Activated B cell treated with CpG ODN at 0.5 μM for 24 hours (primary cell): ENCODE data around the gene TMPRSS2. TPM values are rescaled to one million over a fixed set of nuclear protein-coding genes. Genes with fewer than 3 reads are reported as not detected.

ENCODE experiments used
- ATAC-seq: fragments of 200-7000 bp; cut with Tn5 transposase; one replicate; pipeline ENCODE4 v1.10.0; 2021; ENCODE audit warnings: low read depth, mild to moderate bottlenecking, moderate library complexity
- CTCF ChIA-PET: fragments of 350-600 bp; sonication (Branson Sonifier 250); formaldehyde crosslinking; loops from one replicate; lab custom pipeline; 2021; ENCODE audit warnings: antibody characterized with exemption; lab: Charles Lee
- POLR2A ChIA-PET: fragments of 350-600 bp; sonication (Branson Sonifier 250); formaldehyde crosslinking; loops from one replicate; lab custom pipeline; 2021; ENCODE audit warnings: antibody characterized with exemption; lab: Charles Lee
- DNase-seq: peaks from one replicate; pipeline ENCODE4 v3.0.0; 2022
- H3K27ac Mint-ChIP-seq: one replicate; pipeline ENCODE4 v1.8.0; 2020; ENCODE audit warnings: mixed read lengths
- H3K27me3 Mint-ChIP-seq: one replicate; pipeline ENCODE4 v1.8.0; 2021; ENCODE audit warnings: mixed read lengths
- H3K36me3 Mint-ChIP-seq: one replicate; pipeline ENCODE4 v1.8.0; 2021; ENCODE audit warnings: low read depth, mixed read lengths
- H3K4me1 Mint-ChIP-seq: one replicate; pipeline ENCODE4 v1.8.0; 2021; ENCODE audit warnings: mixed read lengths
- H3K4me3 Mint-ChIP-seq: one replicate; pipeline ENCODE4 v1.8.0; 2020; ENCODE audit warnings: mild to moderate bottlenecking, mixed read lengths
- H3K9me3 Mint-ChIP-seq: one replicate; pipeline ENCODE4 v1.8.0; 2020; ENCODE audit warnings: mixed read lengths
- intact Hi-C: fragments of 100-400 bp; cut with micrococcal nuclease; formaldehyde crosslinking; loops from one replicate; pipeline ENCODE4 v1.15.1; 2024
- total RNA-seq: library from RNA; stranded (reverse); gene quantifications from 2 replicates; pipeline ENCODE4 v1.2.3, GENCODE V29; 2022
- TF ChIP-seq, protein P1 (sequence below): fragments of 200-600 bp; IDR thresholded peaks from one replicate; pipeline ENCODE4 v1.8.0; 2022; ENCODE audit warnings: antibody characterized with exemption, mild to moderate bottlenecking

The TMPRSS2 gene
- total RNA-seq, 1 donor from 2014 or later, result not detected

DNA sequence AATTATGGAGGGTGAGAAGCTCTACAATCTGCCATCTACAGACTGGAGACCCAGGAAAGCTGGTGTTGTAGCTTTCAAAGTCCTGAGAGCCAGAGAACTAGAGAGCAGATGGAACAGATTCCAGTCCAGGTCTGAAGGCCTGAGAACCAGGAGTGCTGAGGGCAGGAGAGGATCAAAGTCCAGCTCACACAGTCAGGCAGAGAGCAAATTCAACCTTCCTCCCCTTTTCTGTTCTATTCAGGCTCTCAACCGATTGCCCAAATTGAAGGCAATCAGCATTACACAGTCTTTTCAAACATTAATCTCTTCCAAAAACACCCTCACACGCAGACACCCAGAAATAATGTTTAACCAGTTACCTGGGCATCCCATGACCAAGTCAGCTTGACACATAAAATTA, 2.5 kb upstream of the TMPRSS2 start:
- H3K4me3 Mint-ChIP-seq, result no peak overlapping the region
- peaks cover 36% of the 10 kb centered on the region for H3K27me3 Mint-ChIP-seq
- TF ChIP-seq, protein P1, sequence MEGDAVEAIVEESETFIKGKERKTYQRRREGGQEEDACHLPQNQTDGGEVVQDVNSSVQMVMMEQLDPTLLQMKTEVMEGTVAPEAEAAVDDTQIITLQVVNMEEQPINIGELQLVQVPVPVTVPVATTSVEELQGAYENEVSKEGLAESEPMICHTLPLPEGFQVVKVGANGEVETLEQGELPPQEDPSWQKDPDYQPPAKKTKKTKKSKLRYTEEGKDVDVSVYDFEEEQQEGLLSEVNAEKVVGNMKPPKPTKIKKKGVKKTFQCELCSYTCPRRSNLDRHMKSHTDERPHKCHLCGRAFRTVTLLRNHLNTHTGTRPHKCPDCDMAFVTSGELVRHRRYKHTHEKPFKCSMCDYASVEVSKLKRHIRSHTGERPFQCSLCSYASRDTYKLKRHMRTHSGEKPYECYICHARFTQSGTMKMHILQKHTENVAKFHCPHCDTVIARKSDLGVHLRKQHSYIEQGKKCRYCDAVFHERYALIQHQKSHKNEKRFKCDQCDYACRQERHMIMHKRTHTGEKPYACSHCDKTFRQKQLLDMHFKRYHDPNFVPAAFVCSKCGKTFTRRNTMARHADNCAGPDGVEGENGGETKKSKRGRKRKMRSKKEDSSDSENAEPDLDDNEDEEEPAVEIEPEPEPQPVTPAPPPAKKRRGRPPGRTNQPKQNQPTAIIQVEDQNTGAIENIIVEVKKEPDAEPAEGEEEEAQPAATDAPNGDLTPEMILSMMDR, result no peak
- ATAC-seq (no peak), DNase-seq (no peak)
- no peaks in the 10 kb centered on the region for H3K4me1 Mint-ChIP-seq
- H3K9me3 Mint-ChIP-seq, result no peaks in the 10 kb centered on the region
- ChIA-PET CTCF (no interaction called here), POLR2A (no interaction called here)
- no peak overlapping the region for H3K27ac Mint-ChIP-seq
- no peaks in the 10 kb centered on the region for H3K36me3 Mint-ChIP-seq
- intact Hi-C loops, result no loop called here

DNA sequence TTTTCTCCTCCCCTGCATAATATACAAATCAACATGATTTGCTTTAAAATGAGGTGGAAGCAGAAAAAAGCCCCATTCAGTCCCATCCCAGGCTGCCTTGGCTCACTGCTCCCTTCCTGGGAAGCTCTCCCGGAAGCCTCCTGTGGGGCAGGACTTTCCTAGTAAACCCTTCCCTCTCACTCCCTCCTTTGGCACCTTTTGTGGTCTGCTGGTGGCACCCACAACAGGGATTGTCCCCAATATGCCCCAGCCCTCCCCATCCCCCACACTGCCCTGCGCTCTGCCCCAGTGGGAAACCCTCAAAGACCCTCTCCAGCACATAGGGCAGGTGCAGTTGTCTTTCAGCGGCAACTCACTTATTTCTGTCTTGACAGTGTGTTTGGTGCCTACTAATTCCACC, 1.8 kb upstream of the TMPRSS2 start:
- Mint-ChIP-seq H3K36me3 (no peaks in the 10 kb centered on the region), H3K4me3 (no peak overlapping the region), H3K9me3 (no peaks in the 10 kb centered on the region), H3K27ac (no peak overlapping the region), H3K4me1 (no peaks in the 10 kb centered on the region), H3K27me3 (peaks cover 43% of the 10 kb centered on the region)
- intact Hi-C loops, result no loop called here
- POLR2A ChIA-PET, result no interaction called here
- no peak for DNase-seq
- CTCF ChIA-PET, result no interaction called here
- ATAC-seq, result no peak
- TF ChIP-seq, protein P1, result no peak

DNA sequence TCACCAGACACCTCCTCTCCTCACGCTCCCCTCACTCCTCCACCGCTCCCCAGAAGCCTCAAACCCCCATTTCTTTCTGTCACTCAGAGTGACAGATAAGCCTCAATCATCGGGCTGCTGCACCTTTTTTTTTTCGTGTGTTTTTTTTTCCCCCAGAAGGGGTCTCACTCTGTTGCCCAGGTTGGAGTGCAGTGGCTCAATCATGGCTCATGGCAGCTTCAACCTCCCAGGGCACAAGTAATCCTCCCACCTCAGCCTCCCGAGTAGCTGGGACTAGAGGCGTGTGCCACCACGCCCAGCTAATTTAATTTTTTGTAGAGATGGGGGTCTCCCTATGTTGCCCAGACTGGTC, 1.2 kb upstream of the TMPRSS2 start:
- Mint-ChIP-seq H3K9me3 (no peaks in the 10 kb centered on the region), H3K36me3 (no peaks in the 10 kb centered on the region), H3K4me1 (no peaks in the 10 kb centered on the region), H3K4me3 (no peak overlapping the region), H3K27ac (no peak overlapping the region), H3K27me3 (peaks cover 48% of the 10 kb centered on the region)
- ChIA-PET POLR2A (no interaction called here), CTCF (no interaction called here)
- no peak for DNase-seq
- intact Hi-C loops, result no loop called here
- ATAC-seq, result no peak
- TF ChIP-seq, protein P1, result no peak

DNA sequence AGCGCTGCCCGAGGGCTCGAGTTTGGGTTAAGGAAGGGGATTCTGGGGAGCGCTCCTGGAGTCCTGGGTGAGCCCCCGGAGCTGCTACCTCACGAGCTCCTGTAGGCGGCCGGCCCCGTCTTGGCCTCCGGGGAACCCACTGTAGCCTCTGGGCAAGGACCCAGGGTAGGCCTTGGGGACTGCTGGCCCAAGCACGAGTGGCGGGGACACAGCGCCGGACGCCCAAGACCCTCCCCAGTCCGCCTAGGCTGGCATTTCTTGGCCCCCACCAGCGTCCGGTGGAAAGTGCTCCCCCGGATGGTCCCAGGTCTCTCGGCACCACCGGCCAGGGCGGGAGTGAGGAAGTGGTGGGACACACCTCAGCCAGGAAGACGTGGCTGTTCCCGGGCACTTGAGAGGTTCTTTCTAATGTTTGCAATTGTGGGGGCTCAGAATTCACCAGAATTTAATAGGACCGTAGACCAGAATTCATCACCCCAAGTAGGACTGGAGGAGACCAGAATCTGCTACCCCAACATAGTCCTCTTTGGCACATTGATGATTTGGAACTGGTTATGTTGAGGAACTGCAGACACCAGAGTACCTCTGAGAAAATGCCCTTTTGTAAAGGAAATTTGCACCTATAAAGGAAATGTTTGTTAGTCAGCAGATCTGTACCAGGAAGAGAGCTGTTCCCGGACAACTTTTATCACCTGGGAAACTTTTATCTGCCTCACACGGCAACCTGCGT, 622 bp upstream of the TMPRSS2 start:
- ATAC-seq, result no peak
- Mint-ChIP-seq H3K27me3 (peaks cover 51% of the 10 kb centered on the region), H3K4me3 (no peak overlapping the region), H3K27ac (no peak overlapping the region), H3K9me3 (no peaks in the 10 kb centered on the region), H3K4me1 (no peaks in the 10 kb centered on the region), H3K36me3 (no peaks in the 10 kb centered on the region)
- ChIA-PET POLR2A (no interaction called here), CTCF (no interaction called here)
- DNase-seq, result no peak
- TF ChIP-seq, protein P1, result no peak
- intact Hi-C loops, result no loop called here

DNA sequence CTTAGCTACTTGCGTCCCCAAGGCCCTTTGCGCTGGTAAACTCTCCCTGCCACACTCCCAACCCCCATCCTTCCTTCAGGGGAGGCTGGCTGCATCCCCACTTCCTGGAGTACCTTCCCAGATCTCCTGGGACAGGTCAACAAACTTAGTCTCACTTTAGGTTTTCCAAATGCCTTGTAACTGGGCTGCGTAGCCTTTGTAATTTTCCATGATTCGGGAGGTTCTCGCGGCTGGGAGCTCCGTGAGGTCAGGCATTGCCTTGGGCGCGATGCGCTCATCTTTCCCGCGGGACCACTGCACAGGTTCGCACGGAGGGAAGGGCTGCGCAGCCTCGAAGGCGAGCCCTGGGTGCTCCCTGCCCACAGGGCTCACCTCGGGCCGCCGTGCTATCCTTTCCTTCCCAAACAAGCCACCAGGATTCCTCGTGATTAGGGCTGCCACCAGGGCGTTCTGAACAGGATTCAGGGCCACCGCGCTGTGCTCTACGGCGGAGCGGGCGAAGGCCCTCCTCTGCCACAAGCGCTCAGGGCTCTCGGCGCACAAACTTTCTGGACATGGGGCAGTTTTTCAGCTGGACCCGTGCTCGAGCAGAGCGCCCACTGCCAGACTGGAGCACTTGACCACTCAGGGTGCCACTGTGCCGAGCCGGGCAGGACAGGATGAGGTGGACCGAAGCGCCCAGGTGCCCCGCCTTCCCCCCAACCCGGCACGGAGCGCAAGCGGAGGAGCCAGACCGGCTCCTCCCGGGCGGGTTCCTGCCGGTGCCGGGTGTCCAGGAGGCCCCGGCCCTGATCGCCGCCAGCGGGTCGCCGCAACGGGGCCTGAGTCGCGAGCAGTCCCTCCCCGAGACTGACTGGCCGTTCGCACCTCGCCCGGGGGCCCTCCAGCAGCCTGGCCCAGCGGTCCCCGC, 1.1 kb downstream of the TMPRSS2 start:
- no peak for DNase-seq
- H3K27me3 Mint-ChIP-seq, result peaks cover 52% of the 10 kb centered on the region
- no peaks in the 10 kb centered on the region for H3K9me3 Mint-ChIP-seq

More for the DNA sequence above, 1.1 kb downstream of the TMPRSS2 start:
- intact Hi-C loops, result no loop called here
- no peak for ATAC-seq
- Mint-ChIP-seq H3K36me3 (no peaks in the 10 kb centered on the region), H3K4me3 (no peak overlapping the region), H3K4me1 (no peaks in the 10 kb centered on the region), H3K27ac (no peak overlapping the region)
- CTCF ChIA-PET, result no interaction called here
- POLR2A ChIA-PET, result no interaction called here
- TF ChIP-seq, protein P1, result no peak
